Measurements from ENCODE around the gene AMPH. TPM values are rescaled to one million over a fixed set of nuclear protein-coding genes. Genes with fewer than 3 reads are reported as not detected.

AMPH gene
- polyA plus RNA-seq, 1 donor (not counting 4 experiments of a cell fraction or from before 2014, with no cell fraction given), result not detected

DNA sequence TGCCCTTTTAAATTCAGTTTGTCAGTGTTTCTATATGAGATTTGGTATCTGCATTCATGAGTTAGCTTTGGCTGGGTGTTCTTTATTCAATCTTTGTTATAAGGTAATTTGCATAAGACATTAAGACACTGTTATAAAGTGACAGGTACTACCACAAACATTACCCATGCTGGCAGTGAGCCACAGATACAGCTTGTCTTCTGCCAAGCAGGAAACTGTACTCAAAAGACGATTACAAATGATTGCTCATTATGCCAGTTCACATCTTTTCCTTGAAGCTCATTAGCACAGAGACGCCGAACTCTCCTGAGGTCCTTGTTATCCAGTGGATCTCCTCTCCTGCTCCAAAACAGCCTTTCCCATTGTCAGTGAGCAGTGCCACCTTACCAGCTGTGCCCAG lies 30.4 kb downstream of the AMPH start:
- Histone ChIP-seq H3K27ac (ENCODE audit: control insufficient read depth, insufficient read depth, low read length) (no peak overlapping the region), H2AFZ (ENCODE audit: control insufficient read depth, low read length) (no peak overlapping the region), H3K36me3 (ENCODE audit: control insufficient read depth in 2 of 2, extremely low read depth in 1 of 2, insufficient read depth in 2 of 2, low read length in 2 of 2) (no peaks in the 10 kb centered on the region), H3K27me3 (ENCODE audit: control insufficient read depth, extremely low read depth, insufficient read depth, low read length) (no peaks in the 10 kb centered on the region), H3K9ac (ENCODE audit: control insufficient read depth, extremely low read depth, insufficient read depth, low read length) (no peak overlapping the region), H4K20me1 (ENCODE audit: control insufficient read depth, extremely low read depth, insufficient read depth, low read length) (no peaks in the 10 kb centered on the region), H3K4me2 (ENCODE audit: control insufficient read depth, extremely low read depth, insufficient read depth, low read depth, low read length) (no peak overlapping the region), H3K9me3 (ENCODE audit: control insufficient read depth, low read depth, low read length) (no peaks in the 10 kb centered on the region), H3K9me1 (ENCODE audit: control insufficient read depth, extremely low read depth, insufficient read depth, low read length) (no peaks in the 10 kb centered on the region), H3K4me1 (ENCODE audit: control insufficient read depth, extremely low read depth, insufficient read depth, low read length) (no peaks in the 10 kb centered on the region), H3K79me2 (ENCODE audit: control insufficient read depth, insufficient read depth, low read length) (no peaks in the 10 kb centered on the region), H3K4me3 (ENCODE audit: control insufficient read depth in 2 of 3, extremely low read depth in 1 of 3, insufficient read depth in 2 of 3, low read depth in 1 of 3, low read length in 3 of 3) (no peak overlapping the region)
- TF ChIP-seq, protein P1, sequence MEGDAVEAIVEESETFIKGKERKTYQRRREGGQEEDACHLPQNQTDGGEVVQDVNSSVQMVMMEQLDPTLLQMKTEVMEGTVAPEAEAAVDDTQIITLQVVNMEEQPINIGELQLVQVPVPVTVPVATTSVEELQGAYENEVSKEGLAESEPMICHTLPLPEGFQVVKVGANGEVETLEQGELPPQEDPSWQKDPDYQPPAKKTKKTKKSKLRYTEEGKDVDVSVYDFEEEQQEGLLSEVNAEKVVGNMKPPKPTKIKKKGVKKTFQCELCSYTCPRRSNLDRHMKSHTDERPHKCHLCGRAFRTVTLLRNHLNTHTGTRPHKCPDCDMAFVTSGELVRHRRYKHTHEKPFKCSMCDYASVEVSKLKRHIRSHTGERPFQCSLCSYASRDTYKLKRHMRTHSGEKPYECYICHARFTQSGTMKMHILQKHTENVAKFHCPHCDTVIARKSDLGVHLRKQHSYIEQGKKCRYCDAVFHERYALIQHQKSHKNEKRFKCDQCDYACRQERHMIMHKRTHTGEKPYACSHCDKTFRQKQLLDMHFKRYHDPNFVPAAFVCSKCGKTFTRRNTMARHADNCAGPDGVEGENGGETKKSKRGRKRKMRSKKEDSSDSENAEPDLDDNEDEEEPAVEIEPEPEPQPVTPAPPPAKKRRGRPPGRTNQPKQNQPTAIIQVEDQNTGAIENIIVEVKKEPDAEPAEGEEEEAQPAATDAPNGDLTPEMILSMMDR (optimal IDR thresholded peaks at IDR 0.05 in 1 of 3, IDR thresholded peaks at IDR 0.05 in 1 of 3, conservative IDR thresholded peaks at IDR 0.05 in 1 of 3; ENCODE audit: extremely low read depth in 1 of 3, insufficient read depth in 2 of 3, low read length in 3 of 3), result no peak
- TF ChIP-seq EZH2 (IDR thresholded peaks at IDR 0.05; ENCODE audit: low read length), result no peak
- dilution Hi-C loops (cut with MboI; ENCODE audit: extremely low pct_ligation_motif_present, low sequenced_read_pairs), result no loop called here
- DNase-seq (ENCODE audit: low read depth, low spot score), result no peak
- no peak for FAIRE-seq

DNA sequence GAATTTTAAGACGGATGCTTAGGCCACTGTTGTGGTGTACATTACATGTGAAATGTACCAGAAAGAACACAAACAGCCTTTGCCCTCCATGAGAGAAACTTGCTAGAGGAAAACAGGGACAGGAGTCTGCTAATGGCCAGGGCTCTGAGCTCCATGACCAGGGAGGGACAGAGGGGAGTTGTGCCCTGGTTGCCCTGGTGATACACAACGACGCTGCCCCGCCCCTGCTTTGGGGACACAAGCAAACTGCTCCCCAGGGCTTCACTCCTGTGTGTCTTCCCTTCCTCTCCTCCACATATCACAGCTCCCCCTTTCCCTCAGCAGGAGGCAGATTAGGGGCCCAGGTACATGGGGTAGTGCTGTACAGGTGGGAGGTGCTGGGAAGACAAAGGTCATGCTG lies 36.2 kb downstream of the AMPH start:
- no peak for FAIRE-seq
- no peak overlapping the region for H3K4me2 ChIP-seq (ENCODE audit: control insufficient read depth, extremely low read depth, insufficient read depth, low read depth, low read length)
- no peak overlapping the region for H2AFZ ChIP-seq (ENCODE audit: control insufficient read depth, low read length)
- no peaks in the 10 kb centered on the region for H3K36me3 ChIP-seq (ENCODE audit: control insufficient read depth in 2 of 2, extremely low read depth in 1 of 2, insufficient read depth in 2 of 2, low read length in 2 of 2)
- no peak overlapping the region for H3K4me3 ChIP-seq (ENCODE audit: control insufficient read depth in 2 of 3, extremely low read depth in 1 of 3, insufficient read depth in 2 of 3, low read depth in 1 of 3, low read length in 3 of 3)
- TF ChIP-seq, protein P1 (optimal IDR thresholded peaks at IDR 0.05 in 1 of 3, IDR thresholded peaks at IDR 0.05 in 1 of 3, conservative IDR thresholded peaks at IDR 0.05 in 1 of 3; ENCODE audit: extremely low read depth in 1 of 3, insufficient read depth in 2 of 3, low read length in 3 of 3), result no peak
- no peak for TF ChIP-seq EZH2 (IDR thresholded peaks at IDR 0.05; ENCODE audit: low read length)
- no peaks in the 10 kb centered on the region for H3K79me2 ChIP-seq (ENCODE audit: control insufficient read depth, insufficient read depth, low read length)
- no peaks in the 10 kb centered on the region for H3K9me1 ChIP-seq (ENCODE audit: control insufficient read depth, extremely low read depth, insufficient read depth, low read length)
- H3K27me3 ChIP-seq (ENCODE audit: control insufficient read depth, extremely low read depth, insufficient read depth, low read length), result no peaks in the 10 kb centered on the region
- dilution Hi-C loops (cut with MboI; ENCODE audit: extremely low pct_ligation_motif_present, low sequenced_read_pairs), result no loop called here
- no peak for DNase-seq (ENCODE audit: low read depth, low spot score)
- H3K4me1 ChIP-seq (ENCODE audit: control insufficient read depth, extremely low read depth, insufficient read depth, low read length), result no peaks in the 10 kb centered on the region
- H4K20me1 ChIP-seq (ENCODE audit: control insufficient read depth, extremely low read depth, insufficient read depth, low read length), result no peaks in the 10 kb centered on the region
- no peaks in the 10 kb centered on the region for H3K9me3 ChIP-seq (ENCODE audit: control insufficient read depth, low read depth, low read length)
- H3K9ac ChIP-seq (ENCODE audit: control insufficient read depth, extremely low read depth, insufficient read depth, low read length), result no peak overlapping the region
- H3K27ac ChIP-seq (ENCODE audit: control insufficient read depth, insufficient read depth, low read length), result no peak overlapping the region
